ENCODE data around the gene SPIB.
"Not testable (repeated sequence)": the region's sequence is repeated elsewhere in the genome, so short reads cannot be mapped to it uniquely, and the experiment has no call there.

Gene SPIB

GRCh38 chr19:50447053-50447452 is 28.3 kb downstream of the SPIB start:
- no peak for DNase-seq

DNA sequence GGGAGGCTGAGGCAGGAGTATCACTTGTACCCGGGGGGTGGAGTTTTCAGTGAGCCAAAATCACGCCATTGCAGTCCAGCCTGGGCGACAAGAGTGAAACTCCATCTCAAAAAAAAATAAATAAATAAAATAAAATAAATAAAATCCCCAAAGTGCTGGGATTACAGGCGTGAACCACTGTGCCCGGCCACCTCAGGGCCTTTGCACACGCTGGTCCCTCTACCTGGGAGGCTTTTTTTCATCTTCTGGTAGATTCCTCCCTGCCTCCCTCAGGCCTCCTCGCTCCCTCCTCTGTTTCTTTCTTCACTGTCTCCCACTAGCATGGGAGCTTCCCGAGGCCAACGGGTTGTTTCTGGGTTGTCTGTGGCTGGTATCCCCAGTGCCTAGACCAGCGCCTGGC is 29.0 kb downstream of the SPIB start:
- no peak for DNase-seq

- DNase-seq, result no peak
Observed at GRCh38 chr19:50449236-50449899, 30.6 kb downstream of the SPIB start.

DNA sequence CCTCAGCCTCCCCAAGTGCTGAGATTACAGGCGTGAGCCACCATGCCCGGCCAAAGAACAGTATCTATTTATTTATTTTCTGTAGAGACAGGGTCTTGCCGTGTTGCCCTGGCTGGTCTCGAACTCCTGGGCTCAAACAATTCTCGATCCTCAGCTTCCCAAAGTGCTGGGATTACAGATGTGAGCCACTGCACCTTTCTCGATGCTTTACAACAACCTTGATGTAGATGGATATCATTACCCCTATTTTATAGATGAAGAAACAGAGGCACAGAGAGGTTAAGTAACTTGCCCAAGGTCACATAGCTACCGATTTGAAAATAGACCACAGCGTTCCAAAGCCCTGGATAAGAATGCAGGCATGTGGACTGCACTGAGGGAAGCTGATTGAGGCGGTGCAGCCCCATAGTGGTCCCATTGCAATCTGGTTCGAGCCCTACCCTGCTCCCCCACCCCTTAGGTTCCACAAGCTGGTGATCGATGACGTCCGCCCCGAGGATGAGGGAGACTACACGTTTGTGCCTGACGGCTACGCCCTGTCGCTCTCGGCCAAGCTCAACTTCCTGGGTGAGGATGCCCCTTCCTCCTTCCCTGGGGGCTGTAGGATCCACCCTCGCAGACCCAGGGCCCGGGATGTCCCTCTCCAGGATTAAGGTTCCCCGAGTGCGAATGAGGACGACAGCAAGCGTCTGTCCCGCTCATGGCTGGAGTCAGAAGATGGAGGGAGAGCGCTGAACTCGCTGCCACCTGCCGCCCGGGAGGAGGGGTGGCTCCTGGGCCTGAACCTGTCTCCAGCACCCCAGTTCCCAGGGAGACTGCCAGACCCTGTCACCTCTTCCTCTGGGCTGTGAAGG is 31.9 kb downstream of the SPIB start:
- DNase-seq, result no peak

- DNase-seq, result no peak
Observed at GRCh38 chr19:50451223-50451534, 32.4 kb downstream of the SPIB start.

DNA sequence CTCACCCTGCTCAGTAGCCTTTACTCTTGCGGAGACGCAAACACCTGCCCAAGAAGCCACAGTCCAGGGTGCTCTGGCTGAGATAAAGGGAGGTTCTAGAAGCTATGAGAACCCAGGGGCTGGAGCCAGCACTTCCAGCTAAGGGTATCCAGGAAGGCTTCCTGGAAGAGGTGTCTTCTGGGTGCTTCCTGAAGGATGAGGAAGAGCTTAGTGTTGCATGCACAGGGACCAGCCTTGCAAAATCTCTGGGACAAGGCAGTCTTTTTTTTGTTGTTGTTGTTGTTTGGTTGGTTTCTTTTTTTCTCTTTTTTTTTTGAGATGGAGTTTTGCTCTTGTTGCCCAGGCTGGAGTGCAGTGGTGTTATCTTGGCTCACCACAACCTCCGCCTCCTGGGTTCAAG is 34.5 kb downstream of the SPIB start:
- DNase-seq, result no peak

DNA sequence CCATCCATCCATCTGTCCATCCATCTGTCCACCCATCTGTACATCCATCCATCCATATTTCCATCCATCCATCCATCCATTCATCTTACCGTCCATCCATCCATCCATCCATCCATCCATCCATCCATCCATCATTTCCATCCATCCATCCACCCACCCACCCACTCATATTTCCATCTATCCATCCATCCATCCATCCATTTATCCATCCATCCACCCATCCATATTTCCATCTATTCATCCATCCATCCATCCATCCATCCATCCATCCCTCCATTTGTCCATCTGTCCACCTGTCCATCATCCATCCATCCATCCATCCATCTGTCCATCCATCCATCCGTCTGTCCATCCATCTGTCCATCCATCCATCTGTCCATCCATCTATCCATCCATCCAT is 37.3 kb downstream of the SPIB start:
- no peak for DNase-seq

- DNase-seq, result no peak
Observed at GRCh38 chr19:50457300-50457699, 38.6 kb downstream of the SPIB start.

DNA sequence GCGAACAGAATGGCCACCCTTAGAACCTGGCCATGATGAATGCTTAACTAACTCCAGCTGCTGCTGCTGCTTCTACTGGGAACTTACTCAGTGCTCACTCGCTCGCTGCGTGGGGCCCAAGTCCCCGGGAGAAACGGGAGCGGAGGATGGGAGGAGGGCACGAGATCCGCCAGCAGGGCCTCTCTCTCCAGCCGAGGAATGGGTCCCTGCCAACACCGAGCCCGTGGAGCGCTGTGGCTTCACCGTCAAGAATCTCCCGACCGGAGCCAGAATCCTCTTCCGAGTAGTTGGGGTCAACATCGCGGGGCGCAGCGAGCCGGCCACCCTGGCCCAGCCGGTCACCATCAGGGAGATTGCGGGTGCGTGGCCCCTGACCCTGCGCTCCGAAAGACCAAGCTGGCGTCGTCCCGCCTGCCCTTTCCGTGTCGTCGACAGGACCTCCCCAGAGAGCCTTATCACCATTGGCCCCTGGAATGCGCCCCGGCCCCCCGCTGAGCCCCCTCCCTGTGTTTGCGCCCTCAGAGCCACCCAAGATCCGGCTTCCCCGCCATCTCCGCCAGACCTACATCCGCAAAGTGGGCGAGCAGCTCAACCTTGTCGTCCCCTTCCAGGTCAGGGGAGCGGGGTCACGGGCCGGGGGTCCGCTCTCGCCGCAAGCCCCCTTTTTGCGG is 39.8 kb downstream of the SPIB start:
- no peak for DNase-seq

- DNase-seq, result no peak
Observed at GRCh38 chr19:50459067-50459456, 40.3 kb downstream of the SPIB start.

- DNase-seq, result no peak
Observed at GRCh38 chr19:50459638-50460037, 40.9 kb downstream of the SPIB start.

DNA sequence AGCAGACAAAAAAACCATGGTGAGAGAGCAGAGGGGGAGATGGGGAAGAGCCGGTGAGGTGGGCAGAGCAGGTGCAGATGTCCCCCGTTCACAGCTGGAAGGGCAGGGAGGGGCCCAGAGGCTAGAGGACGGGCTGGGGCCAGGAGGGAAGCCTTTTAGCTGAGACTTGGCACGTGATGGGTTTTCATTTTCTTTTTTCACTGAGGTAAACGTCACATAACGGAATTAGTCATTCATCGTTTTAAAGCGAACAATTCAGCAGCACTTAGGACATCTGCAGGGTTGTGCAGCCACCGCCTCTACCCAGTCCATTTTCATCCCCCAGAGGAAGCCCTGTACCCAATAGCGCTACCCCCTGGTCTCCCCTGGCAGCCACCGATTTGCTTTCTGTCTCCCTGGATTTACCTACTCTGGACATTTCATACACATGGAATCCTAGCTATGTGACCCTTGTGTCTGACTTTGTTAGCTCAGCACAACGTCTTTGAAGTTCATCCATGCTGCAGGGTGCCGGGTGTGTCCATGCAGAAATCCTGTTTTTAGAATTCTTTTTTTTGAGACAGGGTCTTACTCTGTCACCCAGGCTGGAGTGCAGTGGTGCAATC is 41.5 kb downstream of the SPIB start:
- no peak for DNase-seq

DNA sequence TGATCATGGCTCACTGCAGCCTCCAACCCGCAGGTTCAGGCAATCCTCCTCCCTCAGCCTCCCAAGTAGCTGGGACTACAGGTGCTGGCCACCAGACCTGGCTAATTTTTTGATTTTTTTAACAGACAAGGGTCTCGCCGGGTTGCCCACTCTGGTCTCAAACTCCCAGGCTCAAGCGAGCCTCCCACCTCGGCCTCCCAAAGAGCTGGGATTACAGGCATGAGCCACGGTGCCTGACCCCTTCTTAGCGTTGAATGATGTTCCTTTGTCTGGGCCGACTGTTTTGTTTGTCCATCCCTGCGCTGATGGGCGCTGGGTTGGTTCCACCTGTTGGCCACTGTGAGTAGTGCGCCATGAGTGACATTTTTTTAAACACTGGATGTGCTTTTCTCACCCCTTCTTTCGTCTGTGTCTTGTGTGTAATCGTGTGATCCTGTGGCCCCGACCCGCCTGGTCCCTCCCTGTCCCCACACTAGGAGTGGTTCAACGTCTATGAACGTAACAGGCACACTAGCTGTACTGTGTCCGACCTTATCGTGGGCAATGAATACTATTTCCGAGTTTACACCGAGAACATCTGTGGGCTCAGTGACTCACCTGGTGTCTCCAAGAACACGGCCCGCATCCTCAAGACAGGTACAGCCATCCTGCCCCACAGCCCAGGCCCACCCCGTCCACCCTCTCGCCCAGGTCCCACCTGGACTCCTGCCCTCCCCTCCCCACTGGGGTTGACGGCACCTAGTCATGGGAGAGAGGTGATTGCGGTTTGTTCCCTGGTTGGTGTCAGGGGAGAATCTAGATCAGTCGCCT is 42.5 kb downstream of the SPIB start:
- DNase-seq, result peak; percentile 51 to 71

DNA sequence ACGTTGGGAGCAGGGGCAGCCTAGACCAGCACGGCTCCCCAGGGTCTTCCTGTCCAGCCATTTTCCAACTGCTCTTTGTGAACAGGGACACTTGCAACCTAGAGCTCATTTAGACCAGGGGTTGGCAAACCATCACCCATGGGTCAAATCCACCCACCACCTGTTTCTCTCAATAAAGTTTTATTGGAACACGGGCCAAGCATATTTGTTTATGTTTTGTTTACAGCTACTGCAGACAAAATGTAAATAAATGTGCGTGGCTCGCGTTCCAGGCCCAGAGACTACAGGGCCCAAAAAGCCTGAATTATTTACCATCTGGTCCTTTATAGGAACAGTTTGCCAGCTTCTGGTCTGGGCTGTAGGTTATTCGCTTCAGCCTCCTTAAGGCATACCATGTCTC is 44.2 kb downstream of the SPIB start:
- DNase-seq, result no peak

GRCh38 chr19:50464348-50464747 is 45.6 kb downstream of the SPIB start:
- no peak for DNase-seq

DNA sequence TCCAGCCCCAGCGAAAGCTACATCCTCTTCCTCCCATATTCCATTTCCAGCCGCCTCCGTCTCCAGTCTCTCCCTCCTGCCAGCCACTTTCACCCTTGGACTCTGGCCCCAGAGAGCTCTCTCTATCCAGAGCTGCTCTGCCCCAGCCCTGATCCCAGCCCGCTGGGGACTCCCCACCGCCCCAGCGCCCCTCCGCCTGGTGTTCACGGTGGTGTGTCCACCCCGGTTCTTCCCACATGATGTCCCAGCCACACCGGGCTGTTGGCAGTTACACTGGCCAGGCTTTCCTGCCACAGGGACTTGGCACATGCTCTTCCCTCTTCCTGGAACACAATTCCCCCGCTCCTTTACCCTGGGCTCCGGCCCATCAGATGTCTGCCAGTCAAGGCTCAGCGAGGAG is 46.3 kb downstream of the SPIB start:
- DNase-seq, result no peak

DNA sequence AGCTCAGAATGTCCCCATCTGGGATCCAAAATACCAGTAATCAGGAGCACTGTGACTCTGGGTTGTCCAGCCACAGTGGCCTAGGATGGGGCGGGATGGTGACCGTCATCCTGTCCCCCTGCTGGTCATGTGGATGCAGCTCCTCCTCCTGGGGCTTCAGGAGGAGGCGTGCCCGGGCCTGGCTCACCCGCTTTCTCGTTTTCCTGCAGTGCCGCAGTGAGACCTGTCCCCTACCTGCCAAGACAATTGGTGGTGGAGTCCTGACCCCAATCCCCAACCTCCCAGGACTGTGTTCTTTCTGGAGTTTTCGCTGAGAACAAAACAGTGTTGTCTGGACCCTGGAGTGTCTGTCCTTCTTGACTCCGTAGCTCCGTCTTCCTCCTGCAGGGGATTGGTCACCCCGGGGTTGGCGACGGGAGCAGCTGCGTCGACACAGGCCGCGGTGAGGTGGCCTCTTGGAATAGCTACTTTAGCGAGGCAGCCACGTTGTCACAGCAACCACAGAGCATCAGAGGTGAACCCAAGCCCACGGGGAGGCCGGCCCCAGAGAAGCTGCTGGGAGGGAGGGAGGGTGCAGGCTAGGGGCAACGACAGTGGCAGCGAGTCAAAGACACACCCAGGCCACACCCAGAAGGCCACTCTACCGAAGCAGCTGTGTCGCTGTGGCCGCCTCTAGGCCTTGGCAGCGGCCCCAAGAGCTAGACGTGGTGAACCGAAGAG is 47.4 kb downstream of the SPIB start:
- DNase-seq, result no peak

DNA sequence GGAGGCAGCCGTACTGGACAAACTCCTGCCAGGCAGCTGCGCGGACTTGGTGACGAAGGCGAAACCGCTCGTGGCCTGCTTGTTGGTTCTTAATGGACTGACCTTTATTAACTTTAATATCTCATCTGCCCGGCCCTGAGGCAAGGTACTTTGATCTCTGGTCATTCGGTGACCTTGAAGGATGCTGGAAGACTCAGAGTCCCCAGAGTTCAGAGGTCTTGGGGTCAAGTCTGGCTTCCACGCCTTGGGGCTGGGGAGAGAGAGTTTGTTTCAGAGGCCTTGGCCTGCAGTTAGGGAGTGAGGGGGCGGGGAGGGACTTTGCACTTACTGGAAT is 47.9 kb downstream of the SPIB start:
- no peak for DNase-seq

DNA sequence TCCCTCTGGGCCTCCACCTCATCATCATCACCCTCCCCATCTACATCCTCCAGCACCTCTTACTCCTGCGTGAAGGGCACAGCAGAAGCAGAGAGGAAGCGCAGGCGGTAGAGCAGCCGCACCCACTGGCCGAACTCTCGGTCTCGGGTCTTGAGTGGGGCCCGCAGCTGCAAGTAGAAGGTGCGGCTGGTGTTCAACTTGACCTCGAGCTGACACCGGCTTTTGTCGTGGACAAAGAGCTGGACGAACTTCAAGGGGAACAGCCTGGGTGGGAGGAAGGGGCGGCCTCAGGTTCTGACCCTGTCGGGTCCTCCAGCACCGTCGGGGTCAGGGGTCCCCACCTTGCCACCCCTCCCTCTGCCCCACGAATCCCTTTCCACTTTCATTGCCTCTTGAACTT is 48.8 kb downstream of the SPIB start:
- no peak for DNase-seq

- no peak for DNase-seq
Observed at GRCh38 chr19:50468818-50469217, 50.1 kb downstream of the SPIB start.

DNA sequence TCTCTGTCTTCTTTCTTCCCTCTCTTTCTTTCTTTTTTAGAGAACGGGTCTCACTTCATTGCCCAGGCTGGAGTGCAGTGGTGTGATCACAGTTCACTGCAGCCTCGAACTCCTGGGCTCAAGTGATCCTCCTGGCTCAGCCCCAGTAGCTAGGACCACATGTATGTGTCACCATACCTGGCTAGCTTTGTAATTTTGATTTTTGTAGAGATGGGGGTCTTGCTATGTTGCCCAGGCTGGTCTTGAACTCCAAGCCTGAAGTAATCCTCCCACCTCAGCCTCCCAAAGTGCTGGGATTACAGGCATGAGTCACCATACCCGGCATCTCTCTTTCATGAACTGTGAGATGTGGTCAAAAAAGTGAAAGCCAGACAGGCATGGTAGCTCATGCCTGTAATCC is 54.6 kb downstream of the SPIB start:
- not testable (repeated sequence) for DNase-seq

GRCh38 chr19:50475101-50475568 is 56.4 kb downstream of the SPIB start:
- DNase-seq, result no peak

All from stimulated activated CD4-positive, alpha-beta T cell treated with anti-CD3 and anti-CD28 coated beads, Interleukin-2, amount 100 ng/mL, for 24 hours (primary cell).